CD8-positive, alpha-beta memory T cell (primary cell): ENCODE results near the gene BACH2. TPM values are rescaled to one million over a fixed set of nuclear protein-coding genes. Genes with fewer than 3 reads are reported as not detected.

Experiments
- CTCF ChIA-PET: fragments of 350-600 bp; sonication (Branson Sonifier 250); formaldehyde crosslinking; loops from one replicate; lab custom pipeline; 2021; ENCODE audit warnings: antibody characterized with exemption; lab: Charles Lee
- POLR2A ChIA-PET: fragments of 350-600 bp; sonication (Branson Sonifier 250); formaldehyde crosslinking; loops from one replicate; lab custom pipeline; 2021; ENCODE audit warnings: antibody characterized with exemption; lab: Charles Lee
- DNase-seq, 5 donors: peaks; one replicate each; pipeline versions ENCODE4 v3.0.0 to v3.0.0-alpha.2; 2020 to 2022; ENCODE audit warnings: mixed read lengths in 1 of 5
- H3K27ac ChIP-seq: one replicate; pipeline ENCODE4 v1.7.0; 2013; ENCODE audit warnings: low read depth, mild to moderate bottlenecking, low read length, moderate library complexity
- H3K27me3 ChIP-seq: 2 replicates; pipeline ENCODE4 v1.7.0; 2013; ENCODE audit warnings: low read length, mild to moderate bottlenecking; ENCODE audit not compliant: insufficient read depth, poor library complexity, severe bottlenecking
- H3K36me3 ChIP-seq: 2 replicates; pipeline ENCODE4 v1.7.0; 2013; ENCODE audit warnings: mild to moderate bottlenecking, low read length, moderate library complexity; ENCODE audit not compliant: insufficient read depth
- H3K4me1 ChIP-seq: 2 replicates; pipeline ENCODE4 v1.7.0; 2013; ENCODE audit warnings: mild to moderate bottlenecking, low read length, moderate library complexity; ENCODE audit not compliant: insufficient read depth
- H3K4me3 ChIP-seq: 2 replicates; pipeline ENCODE4 v1.7.0; 2013; ENCODE audit warnings: mild to moderate bottlenecking, low read length
- H3K9me3 ChIP-seq: 2 replicates; pipeline ENCODE4 v1.7.0; 2013; ENCODE audit warnings: mild to moderate bottlenecking, low read length
- H3K27ac Mint-ChIP-seq, 8 donors: one replicate each; pipeline ENCODE4 v1.8.0; 2020 to 2021; ENCODE audit warnings: mixed read lengths in 8 of 8, mild to moderate bottlenecking in 6 of 8, inconsistent platforms in 3 of 8, moderate library complexity in 3 of 8
- H3K27me3 Mint-ChIP-seq, 2 donors: one replicate each; pipeline ENCODE4 v1.8.0; 2020 to 2021; ENCODE audit warnings: mixed read lengths in 2 of 2, mild to moderate bottlenecking in 1 of 2, moderate library complexity in 1 of 2
- H3K36me3 Mint-ChIP-seq, 3 donors: one replicate each; pipeline ENCODE4 v1.8.0; 2020 to 2021; ENCODE audit warnings: mixed read lengths in 3 of 3, inconsistent platforms in 1 of 3, mild to moderate bottlenecking in 1 of 3
- H3K4me1 Mint-ChIP-seq, 3 donors: one replicate each; pipeline ENCODE4 v1.8.0; 2020 to 2021; ENCODE audit warnings: mixed read lengths in 3 of 3, inconsistent platforms in 1 of 3, mild to moderate bottlenecking in 1 of 3
- H3K4me3 Mint-ChIP-seq, 7 donors: one replicate each; pipeline ENCODE4 v1.8.0; 2020 to 2021; ENCODE audit warnings: mixed read lengths in 7 of 7, mild to moderate bottlenecking in 6 of 7, moderate library complexity in 4 of 7, inconsistent platforms in 2 of 7
- H3K9me3 Mint-ChIP-seq, 5 donors: one replicate each; pipeline ENCODE4 v1.8.0; 2020 to 2022; ENCODE audit warnings: mixed read lengths in 5 of 5, mild to moderate bottlenecking in 3 of 5, moderate library complexity in 2 of 5, inconsistent platforms in 1 of 5
- polyA plus RNA-seq: library from polyadenylated mRNA; unstranded; fragments of 300-500 nt; fragmentation: Illumina TruSeq; gene quantifications from one replicate; pipeline ENCODE4 v1.2.3, GENCODE V29; 2021
- total RNA-seq, 2 experiments: library from RNA; stranded (reverse); gene quantifications; one replicate each; pipeline ENCODE4 v1.2.3, GENCODE V29; 2021

The BACH2 gene
- total and polyA plus RNA-seq, 3 experiments from 2014 or later, result 7.4 to 41.8 (median 39.9) TPM

DNA sequence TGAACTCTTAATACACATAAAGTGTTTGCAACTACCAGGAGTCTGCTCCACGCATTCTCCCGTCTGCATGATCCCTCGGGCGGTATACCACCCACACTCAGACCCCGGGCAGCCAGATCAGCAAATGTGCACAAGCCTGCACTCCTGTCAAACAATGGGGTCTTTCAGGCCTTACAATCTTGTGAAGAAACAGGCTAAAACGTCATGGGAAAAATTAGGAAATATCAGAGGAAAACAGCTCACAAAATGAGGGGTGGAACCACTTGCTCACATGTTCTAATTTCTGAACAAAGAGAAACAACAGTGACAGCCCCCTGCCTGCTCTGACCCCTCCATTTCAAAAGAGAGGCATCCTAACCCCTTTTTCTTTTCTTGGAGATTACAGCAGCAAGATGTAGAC is 69.4 kb downstream of the BACH2 start:
- H3K4me3 ChIP-seq, result no peak overlapping the region
- no peak overlapping the region for H3K27ac ChIP-seq
- H3K9me3 ChIP-seq, result no peaks in the 10 kb centered on the region
- Mint-ChIP-seq H3K36me3 (peaks cover 9 to 16% (median 11%) of the 10 kb centered on the region in 3 donors), H3K4me3 (no peak overlapping the region), H3K9me3 (peaks cover 0 to 12% (median 10%) of the 10 kb centered on the region in 5 donors), H3K27ac (peak overlapping the region in 1 of 8 donors; percentile 4), H3K4me1 (peaks cover 17 to 60% (median 42%) of the 10 kb centered on the region in 3 donors), H3K27me3 (no peaks in the 10 kb centered on the region)
- ChIA-PET CTCF (interaction anchor here (1.0 kb wide), 1 partner anchor 50 kb away, joined by 3 read pairs; no protein-coding TSS in a partner anchor), POLR2A (no interaction called here)
- no peak for DNase-seq
- no peaks in the 10 kb centered on the region for H3K27me3 ChIP-seq
- no peaks in the 10 kb centered on the region for H3K36me3 ChIP-seq
- H3K4me1 ChIP-seq, result peaks cover 68% of the 10 kb centered on the region

DNA sequence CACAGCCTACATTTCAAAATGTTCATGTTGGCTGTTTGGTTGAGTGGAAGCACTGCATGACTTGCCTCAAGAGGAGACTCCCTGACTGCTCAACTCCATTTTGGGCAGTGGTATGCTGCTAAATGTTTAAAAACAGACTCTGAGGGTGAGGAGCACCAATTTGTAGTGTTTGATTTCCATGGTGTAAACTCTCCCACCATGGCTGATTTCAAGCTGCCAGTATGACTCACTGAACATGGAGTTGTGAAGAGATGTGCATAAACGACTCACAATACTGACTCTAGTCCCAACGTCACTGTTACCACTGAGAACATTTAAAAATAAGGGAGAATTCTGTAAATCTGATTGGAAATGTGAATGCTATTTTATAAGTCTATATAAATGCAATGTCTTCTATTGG is 70.4 kb downstream of the BACH2 start:
- ChIA-PET CTCF (no interaction called here), POLR2A (no interaction called here)
- no peaks in the 10 kb centered on the region for H3K27me3 Mint-ChIP-seq
- no peaks in the 10 kb centered on the region for H3K27me3 ChIP-seq
- H3K4me1 ChIP-seq, result peaks cover 62% of the 10 kb centered on the region
- H3K9me3 Mint-ChIP-seq, result peaks cover 0 to 13% (median 11%) of the 10 kb centered on the region in 5 donors
- no peak overlapping the region for H3K4me3 Mint-ChIP-seq
- peaks cover 11 to 16% (median 11%) of the 10 kb centered on the region in 3 donors for H3K36me3 Mint-ChIP-seq
- no peaks in the 10 kb centered on the region for H3K9me3 ChIP-seq
- H3K4me3 ChIP-seq, result no peak overlapping the region
- no peak for DNase-seq
- H3K36me3 ChIP-seq, result no peaks in the 10 kb centered on the region
- no peak overlapping the region for H3K27ac ChIP-seq
- peaks cover 13 to 55% (median 36%) of the 10 kb centered on the region in 3 donors for H3K4me1 Mint-ChIP-seq
- H3K27ac Mint-ChIP-seq, result peak overlapping the region in 1 of 8 donors; percentile 59

DNA sequence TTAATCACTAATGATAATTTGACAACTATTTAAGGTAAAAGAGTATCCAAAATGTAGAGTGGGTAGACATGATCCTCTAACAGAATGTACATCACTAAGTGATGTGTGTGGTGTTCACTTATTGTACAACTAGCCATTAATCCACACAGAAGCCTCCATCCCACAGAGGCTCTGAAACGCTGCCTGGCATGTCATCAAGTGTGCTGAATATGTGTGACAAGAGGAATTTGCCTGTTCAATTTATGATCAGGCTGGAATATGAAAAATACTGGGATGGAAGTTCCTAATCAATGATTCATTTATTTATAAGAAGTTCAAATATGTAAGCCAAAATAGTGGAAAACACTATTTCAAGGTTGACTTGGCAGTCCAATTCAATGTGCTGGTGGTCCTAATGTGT is 72.4 kb downstream of the BACH2 start:
- Mint-ChIP-seq H3K4me1 (peaks cover 7 to 36% (median 23%) of the 10 kb centered on the region in 3 donors), H3K27me3 (no peaks in the 10 kb centered on the region), H3K4me3 (no peak overlapping the region), H3K36me3 (peaks cover 11 to 16% (median 11%) of the 10 kb centered on the region in 3 donors), H3K9me3 (peaks cover 0 to 13% (median 11%) of the 10 kb centered on the region in 5 donors), H3K27ac (peak overlapping the region in 1 of 8 donors; percentile 37)
- no peak for DNase-seq
- POLR2A ChIA-PET, result no interaction called here
- no peaks in the 10 kb centered on the region for H3K27me3 ChIP-seq
- no peaks in the 10 kb centered on the region for H3K9me3 ChIP-seq
- H3K36me3 ChIP-seq, result no peaks in the 10 kb centered on the region
- H3K4me3 ChIP-seq, result no peak overlapping the region
- no peak overlapping the region for H3K27ac ChIP-seq
- CTCF ChIA-PET, result no interaction called here
- H3K4me1 ChIP-seq, result peaks cover 63% of the 10 kb centered on the region

DNA sequence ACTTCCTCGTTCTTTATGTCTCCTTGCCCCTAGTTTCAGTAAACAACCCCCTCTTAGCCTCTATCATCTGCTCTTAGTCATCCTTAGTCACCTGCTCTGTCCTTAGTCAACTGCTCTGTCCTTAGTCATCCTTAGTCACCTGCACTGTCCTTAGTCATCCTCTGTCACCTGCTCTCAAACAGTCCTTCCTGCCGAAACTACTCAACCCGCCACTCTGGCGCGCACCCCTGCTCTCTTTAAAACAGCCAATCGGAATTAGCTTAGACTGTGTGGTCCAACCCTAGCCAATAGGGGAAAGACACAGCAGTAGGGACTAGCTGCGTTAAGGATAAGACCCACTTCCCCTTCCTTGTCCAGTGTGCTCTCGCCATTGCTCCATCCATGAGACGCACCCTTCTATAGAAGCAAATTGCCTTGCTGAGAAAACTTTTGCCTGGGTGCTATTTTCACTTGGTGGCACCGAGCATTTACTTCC is 73.9 kb downstream of the BACH2 start:
- Histone ChIP-seq H3K9me3 (no peaks in the 10 kb centered on the region), H3K4me1 (peaks cover 63% of the 10 kb centered on the region), H3K27me3 (no peaks in the 10 kb centered on the region), H3K4me3 (no peak overlapping the region), H3K36me3 (no peaks in the 10 kb centered on the region), H3K27ac (no peak overlapping the region)
- CTCF ChIA-PET, result interaction anchor here (1.1 kb wide), 1 partner anchor 73 kb away, joined by 3 read pairs; no protein-coding TSS in a partner anchor
- no peak for DNase-seq
- Mint-ChIP-seq H3K27me3 (no peaks in the 10 kb centered on the region), H3K4me1 (peaks cover 7 to 32% (median 21%) of the 10 kb centered on the region in 3 donors), H3K36me3 (peaks cover 11 to 16% (median 11%) of the 10 kb centered on the region in 3 donors), H3K9me3 (peaks cover 0 to 13% (median 11%) of the 10 kb centered on the region in 5 donors), H3K27ac (peak overlapping the region in 1 of 8 donors; percentile 74), H3K4me3 (no peak overlapping the region)
- POLR2A ChIA-PET, result no interaction called here

DNA sequence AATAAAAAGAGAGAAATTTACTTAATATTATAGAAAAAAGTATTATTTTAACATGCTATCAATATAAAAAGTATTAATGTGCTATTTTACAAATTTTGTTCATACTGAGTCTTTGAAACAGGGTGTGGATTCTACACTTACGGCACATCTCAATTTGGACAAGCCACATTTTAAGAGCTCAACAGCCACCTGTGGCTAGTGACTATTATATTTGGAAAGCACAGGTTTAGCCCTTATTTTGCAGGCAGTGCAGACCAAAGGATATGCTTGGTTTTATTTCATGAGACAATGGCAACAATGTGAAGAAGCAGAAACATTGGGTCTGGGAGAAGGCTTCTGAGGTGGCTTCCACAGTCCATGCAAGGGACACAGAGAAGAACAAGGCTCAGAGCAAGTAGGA is 74.6 kb downstream of the BACH2 start:
- CTCF ChIA-PET, result interaction anchor here (1.1 kb wide), 1 partner anchor 74 kb away, joined by 3 read pairs; no protein-coding TSS in a partner anchor
- no peak overlapping the region for H3K4me3 Mint-ChIP-seq
- POLR2A ChIA-PET, result no interaction called here
- H3K9me3 ChIP-seq, result no peaks in the 10 kb centered on the region
- H3K9me3 Mint-ChIP-seq, result peaks cover 0 to 13% (median 11%) of the 10 kb centered on the region in 5 donors
- H3K36me3 Mint-ChIP-seq, result peaks cover 11 to 15% (median 11%) of the 10 kb centered on the region in 3 donors
- H3K36me3 ChIP-seq, result no peaks in the 10 kb centered on the region
- H3K27me3 ChIP-seq, result no peaks in the 10 kb centered on the region
- no peak for DNase-seq
- no peak overlapping the region for H3K27ac ChIP-seq
- H3K27me3 Mint-ChIP-seq, result no peaks in the 10 kb centered on the region
- H3K27ac Mint-ChIP-seq, result no peak overlapping the region
- no peak overlapping the region for H3K4me3 ChIP-seq
- H3K4me1 Mint-ChIP-seq, result peaks cover 8 to 25% (median 18%) of the 10 kb centered on the region in 3 donors
- H3K4me1 ChIP-seq, result peaks cover 63% of the 10 kb centered on the region

DNA sequence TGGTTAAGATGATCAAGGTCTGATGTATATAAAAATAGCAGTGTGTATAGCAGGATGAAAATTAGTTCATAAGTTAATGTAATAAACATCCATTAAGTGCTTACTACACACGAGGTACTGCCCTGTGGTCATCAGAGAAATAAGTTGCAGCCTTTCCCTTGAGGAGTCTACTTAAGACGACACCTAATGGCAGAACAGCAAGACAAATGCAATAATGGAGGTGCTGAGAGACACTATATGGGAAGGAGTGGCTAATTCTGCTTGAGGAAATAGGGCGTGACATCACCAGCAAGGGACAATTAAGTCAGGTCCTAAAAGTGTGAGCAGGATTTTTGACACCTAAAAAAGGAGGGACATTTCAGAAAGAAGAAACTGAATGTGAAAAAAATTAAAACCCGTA is 75.2 kb downstream of the BACH2 start:
- Mint-ChIP-seq H3K36me3 (peaks cover 11 to 13% (median 11%) of the 10 kb centered on the region in 3 donors), H3K4me1 (peaks cover 13 to 21% (median 18%) of the 10 kb centered on the region in 3 donors), H3K9me3 (peaks cover 0 to 13% (median 11%) of the 10 kb centered on the region in 5 donors), H3K27me3 (no peaks in the 10 kb centered on the region), H3K27ac (peak overlapping the region in 1 of 8 donors; percentile 47), H3K4me3 (no peak overlapping the region)
- no peak for DNase-seq
- CTCF ChIA-PET, result interaction anchor here (1.2 kb wide), 1 partner anchor 9 kb away, joined by 3 read pairs; no protein-coding TSS in a partner anchor
- H3K9me3 ChIP-seq, result no peaks in the 10 kb centered on the region
- no peaks in the 10 kb centered on the region for H3K27me3 ChIP-seq
- no peaks in the 10 kb centered on the region for H3K36me3 ChIP-seq
- H3K4me3 ChIP-seq, result no peak overlapping the region
- POLR2A ChIA-PET, result no interaction called here
- peaks cover 63% of the 10 kb centered on the region for H3K4me1 ChIP-seq
- H3K27ac ChIP-seq, result no peak overlapping the region

DNA sequence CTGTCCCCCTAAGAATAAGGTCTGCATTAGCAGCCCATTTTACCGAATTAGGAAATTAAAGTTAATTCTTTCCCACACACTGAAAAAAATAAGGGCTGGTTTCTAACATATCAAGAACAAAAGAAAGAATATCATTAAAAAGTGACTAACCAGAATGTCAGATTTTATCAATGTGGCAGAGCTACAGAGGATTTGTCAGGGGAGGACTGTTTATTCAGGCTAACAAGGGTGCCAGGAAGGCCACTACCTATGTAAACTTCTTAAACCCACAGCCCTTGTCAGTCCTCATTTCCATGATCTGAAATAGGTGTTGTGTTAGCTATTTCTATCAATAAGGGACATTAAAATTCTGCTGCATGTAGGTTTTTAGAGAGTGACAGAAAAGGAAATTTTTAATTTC is 76.4 kb downstream of the BACH2 start:
- peaks cover 0 to 13% (median 11%) of the 10 kb centered on the region in 5 donors for H3K9me3 Mint-ChIP-seq
- Histone ChIP-seq H3K36me3 (no peaks in the 10 kb centered on the region), H3K4me3 (no peak overlapping the region), H3K27me3 (no peaks in the 10 kb centered on the region), H3K27ac (no peak overlapping the region), H3K9me3 (no peaks in the 10 kb centered on the region), H3K4me1 (peaks cover 67% of the 10 kb centered on the region)
- H3K36me3 Mint-ChIP-seq, result peaks cover 6 to 13% (median 9%) of the 10 kb centered on the region in 3 donors
- peaks cover 8 to 18% (median 10%) of the 10 kb centered on the region in 3 donors for H3K4me1 Mint-ChIP-seq
- H3K27ac Mint-ChIP-seq, result no peak overlapping the region
- POLR2A ChIA-PET, result interaction anchor here (0.7 kb wide), 1 partner anchor 27 kb away, joined by 4 read pairs; no protein-coding TSS in a partner anchor
- DNase-seq, result no peak
- H3K27me3 Mint-ChIP-seq, result no peaks in the 10 kb centered on the region
- H3K4me3 Mint-ChIP-seq, result no peak overlapping the region
- CTCF ChIA-PET, result interaction anchor here (1.2 kb wide), 1 partner anchor 8 kb away, joined by 3 read pairs; no protein-coding TSS in a partner anchor

DNA sequence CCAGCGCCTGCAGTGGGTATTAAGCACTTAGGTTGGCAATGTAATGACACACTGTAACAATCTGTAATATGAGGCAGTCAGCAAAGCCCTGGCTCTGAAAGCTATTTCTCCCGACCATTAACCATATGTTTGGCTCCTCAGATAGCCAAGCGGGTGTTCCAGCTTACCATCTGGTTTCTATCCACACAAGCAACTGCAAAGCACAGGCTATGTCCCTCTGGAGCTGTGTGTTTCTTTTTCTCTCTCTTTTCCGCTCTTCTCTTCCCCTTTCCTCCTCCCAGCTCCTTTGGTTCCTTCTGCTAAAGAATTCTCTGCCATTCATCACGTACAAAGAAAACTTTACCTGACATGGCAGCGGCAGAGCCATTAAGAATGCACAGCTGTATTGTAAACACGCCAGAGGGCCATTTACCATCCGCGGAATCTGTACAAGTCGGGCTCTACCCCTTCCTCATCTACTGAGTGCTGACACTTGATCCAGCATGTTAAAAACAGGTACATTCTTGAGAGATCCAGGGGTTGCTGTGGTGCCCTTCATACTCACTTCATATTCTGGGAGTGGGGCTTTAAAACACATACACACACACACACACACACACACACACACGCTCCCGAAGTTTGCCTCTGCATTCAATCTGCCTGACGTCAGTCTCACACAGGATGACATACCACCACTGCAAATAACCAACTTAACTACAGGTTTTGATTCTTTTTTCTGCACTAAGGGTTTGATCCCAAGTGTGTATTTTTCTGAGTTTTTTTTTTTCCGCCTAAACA is 77.2 kb downstream of the BACH2 start:
- Histone ChIP-seq H3K27me3 (no peaks in the 10 kb centered on the region), H3K36me3 (no peaks in the 10 kb centered on the region), H3K27ac (peak overlapping the region; percentile 38), H3K9me3 (no peaks in the 10 kb centered on the region), H3K4me3 (peak overlapping the region; percentile 28), H3K4me1 (peaks cover 76% of the 10 kb centered on the region)
- ChIA-PET CTCF (no interaction called here), POLR2A (no interaction called here)
- H3K9me3 Mint-ChIP-seq, result peaks cover 0 to 13% (median 11%) of the 10 kb centered on the region in 5 donors
- H3K27me3 Mint-ChIP-seq, result peaks cover 0 to 2% of the 10 kb centered on the region in 2 donors
- no peak overlapping the region for H3K4me3 Mint-ChIP-seq
- peaks cover 8 to 18% (median 9%) of the 10 kb centered on the region in 3 donors for H3K4me1 Mint-ChIP-seq
- H3K27ac Mint-ChIP-seq, result no peak overlapping the region
- peaks cover 6 to 13% (median 9%) of the 10 kb centered on the region in 3 donors for H3K36me3 Mint-ChIP-seq
- peak in 1 of 5 donors; percentile 38 for DNase-seq
